ENCODE results near the gene THSD7B.

- TF ChIP-seq ZNF274 (IDR thresholded peaks at IDR 0.05; ENCODE audit: insufficient read depth, insufficient read length), result no peak
- TF ChIP-seq, protein P1, sequence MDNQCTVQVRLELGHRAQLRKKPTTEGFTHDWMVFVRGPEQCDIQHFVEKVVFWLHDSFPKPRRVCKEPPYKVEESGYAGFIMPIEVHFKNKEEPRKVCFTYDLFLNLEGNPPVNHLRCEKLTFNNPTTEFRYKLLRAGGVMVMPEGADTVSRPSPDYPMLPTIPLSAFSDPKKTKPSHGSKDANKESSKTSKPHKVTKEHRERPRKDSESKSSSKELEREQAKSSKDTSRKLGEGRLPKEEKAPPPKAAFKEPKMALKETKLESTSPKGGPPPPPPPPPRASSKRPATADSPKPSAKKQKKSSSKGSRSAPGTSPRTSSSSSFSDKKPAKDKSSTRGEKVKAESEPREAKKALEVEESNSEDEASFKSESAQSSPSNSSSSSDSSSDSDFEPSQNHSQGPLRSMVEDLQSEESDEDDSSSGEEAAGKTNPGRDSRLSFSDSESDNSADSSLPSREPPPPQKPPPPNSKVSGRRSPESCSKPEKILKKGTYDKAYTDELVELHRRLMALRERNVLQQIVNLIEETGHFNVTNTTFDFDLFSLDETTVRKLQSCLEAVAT (IDR thresholded peaks at IDR 0.05), result no peak
- TF ChIP-seq MAX (IDR thresholded peaks at IDR 0.05; ENCODE audit: low read depth, low read length), result no peak
- TF ChIP-seq E2F8 (IDR thresholded peaks at IDR 0.05; ENCODE audit: low read depth, partially characterized antibody), result no peak
- no peak for TF ChIP-seq CTCF (IDR thresholded peaks at IDR 0.05 in 2 of 3, conservative IDR thresholded peaks at IDR 0.05 in 1 of 3; ENCODE audit: control insufficient read depth in 2 of 3, extremely low read depth in 1 of 3, insufficient read depth in 1 of 3, low read depth in 3 of 3, low read length in 3 of 3)
- no peak for TF ChIP-seq RB1 (IDR thresholded peaks at IDR 0.05; ENCODE audit: borderline replicate concordance)
- TF ChIP-seq POLR2A (IDR thresholded peaks at IDR 0.05; ENCODE audit: low read depth, low read length), result no peak
- TF ChIP-seq SP1 (IDR thresholded peaks at IDR 0.05; ENCODE audit: low read depth, low read length), result no peak
- no peak for TF ChIP-seq EP300 (IDR thresholded peaks at IDR 0.05; ENCODE audit: borderline replicate concordance in 1 of 2, control insufficient read depth in 1 of 2, low read depth in 2 of 2, low read length in 2 of 2)
- no peak for TF ChIP-seq ZBTB4 (CRISPR knock-in tag; IDR thresholded peaks at IDR 0.05)
- TF ChIP-seq ZBTB33 (IDR thresholded peaks at IDR 0.05), result no peak
- TF ChIP-seq RFX5 (IDR thresholded peaks at IDR 0.05; ENCODE audit: low read depth, low read length), result no peak
- TF ChIP-seq BACH1 (IDR thresholded peaks at IDR 0.05; ENCODE audit: borderline replicate concordance), result no peak
Measured at GRCh38 chr2:137211761-137212160, 446.4 kb downstream of the THSD7B start.
